Upper lobe of left lung (tissue), 4 donors: ENCODE results near the gene SPEM1.

Experiments
- POLR2AphosphoS5 ChIP-seq, 2 donors: sonication (generic); formaldehyde crosslinking; IDR thresholded peaks; one replicate each; pipeline ENCODE4 v1.5.1; 2017; ENCODE audit warnings: antibody characterized with exemption in 2 of 2
- TF ChIP-seq, protein P1 (sequence below), 6 experiments: fragments of 450-650 bp in 4 of 6; fragments of 200-600 bp in 2 of 6; sonication (generic) in 2 of 6; IDR thresholded peaks; one replicate each; pipeline ENCODE4 v1.5.1; 2016 to 2019; ENCODE audit warnings: antibody characterized with exemption in 6 of 6

DNA sequence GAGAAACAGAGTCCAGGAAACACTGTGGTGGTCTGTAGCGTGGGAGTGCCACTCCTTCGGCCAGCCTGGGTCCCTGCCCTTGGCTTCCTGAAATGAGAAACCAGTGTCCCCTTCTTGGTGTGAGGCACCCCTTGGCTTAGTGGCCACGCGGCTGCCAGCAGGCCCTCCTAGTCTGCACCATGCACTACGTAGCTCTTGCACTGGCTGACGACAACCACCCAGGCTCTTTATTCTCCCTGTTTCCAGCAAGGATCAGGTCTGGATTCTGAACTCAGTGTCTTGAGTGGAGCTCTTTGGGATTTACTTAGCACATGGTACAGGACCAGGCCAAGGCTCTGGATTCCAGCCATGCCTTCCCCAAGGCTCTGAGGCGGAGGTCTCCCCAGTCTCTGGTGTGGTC is 7.4 kb downstream of the SPEM1 start:
- TF ChIP-seq, protein P1, sequence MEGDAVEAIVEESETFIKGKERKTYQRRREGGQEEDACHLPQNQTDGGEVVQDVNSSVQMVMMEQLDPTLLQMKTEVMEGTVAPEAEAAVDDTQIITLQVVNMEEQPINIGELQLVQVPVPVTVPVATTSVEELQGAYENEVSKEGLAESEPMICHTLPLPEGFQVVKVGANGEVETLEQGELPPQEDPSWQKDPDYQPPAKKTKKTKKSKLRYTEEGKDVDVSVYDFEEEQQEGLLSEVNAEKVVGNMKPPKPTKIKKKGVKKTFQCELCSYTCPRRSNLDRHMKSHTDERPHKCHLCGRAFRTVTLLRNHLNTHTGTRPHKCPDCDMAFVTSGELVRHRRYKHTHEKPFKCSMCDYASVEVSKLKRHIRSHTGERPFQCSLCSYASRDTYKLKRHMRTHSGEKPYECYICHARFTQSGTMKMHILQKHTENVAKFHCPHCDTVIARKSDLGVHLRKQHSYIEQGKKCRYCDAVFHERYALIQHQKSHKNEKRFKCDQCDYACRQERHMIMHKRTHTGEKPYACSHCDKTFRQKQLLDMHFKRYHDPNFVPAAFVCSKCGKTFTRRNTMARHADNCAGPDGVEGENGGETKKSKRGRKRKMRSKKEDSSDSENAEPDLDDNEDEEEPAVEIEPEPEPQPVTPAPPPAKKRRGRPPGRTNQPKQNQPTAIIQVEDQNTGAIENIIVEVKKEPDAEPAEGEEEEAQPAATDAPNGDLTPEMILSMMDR (IDR thresholded peaks at IDR 0.05), result no peak
- no peak for TF ChIP-seq POLR2AphosphoS5 (IDR thresholded peaks at IDR 0.05)
